Measurements from ENCODE around the gene METTL9. TPM values are rescaled to one million over a fixed set of nuclear protein-coding genes. Genes with fewer than 3 reads are reported as not detected.
A peak's percentile ranks its signal among the peaks of the same experiment; 100 is the strongest.
"Not testable (repeated sequence)": the region's sequence is repeated elsewhere in the genome, so short reads cannot be mapped to it uniquely, and the experiment has no call there.

The METTL9 gene
- total RNA-seq, 2 experiments from 2014 or later = 116 to 122 TPM

- DNase-seq; POLR2A ChIA-PET; H3K27me3 Mint-ChIP-seq; ATAC-seq; H3K9me3 Mint-ChIP-seq; intact Hi-C loops (cut with micrococcal nuclease); H3K4me3 Mint-ChIP-seq: not testable (repeated sequence)
- CTCF ChIA-PET = interaction anchor here (1.4 kb wide), 1 partner anchor 48 kb away, joined by 3 read pairs; no protein-coding TSS in a partner anchor
- Mint-ChIP-seq H3K36me3 (ENCODE audit: low read depth) (peaks cover 41% of the 10 kb centered on the region), H3K27ac (peak overlapping the region; percentile 71), H3K4me1 (ENCODE audit: low read depth) (peaks cover 36% of the 10 kb centered on the region)
These were observed 32.7 kb downstream of the METTL9 start for GRCh38 chr16:21631951-21632575.

GRCh38 chr16:21634216-21634615 lies 34.8 kb downstream of the METTL9 start:
- ChIA-PET CTCF (no interaction called here), POLR2A (interaction anchor here (1.6 kb wide), 1 partner anchor 26 kb away, joined by 3 read pairs; no protein-coding TSS in a partner anchor)
- Mint-ChIP-seq H3K36me3 (ENCODE audit: low read depth) (peaks cover 28% of the 10 kb centered on the region), H3K9me3 (no peaks in the 10 kb centered on the region), H3K4me1 (ENCODE audit: low read depth) (peaks cover 53% of the 10 kb centered on the region), H3K27me3 (no peaks in the 10 kb centered on the region), H3K27ac (no peak overlapping the region), H3K4me3 (no peak overlapping the region)
- ATAC-seq (no peak), DNase-seq (peak; percentile 36)
- intact Hi-C loops (cut with micrococcal nuclease) = no loop called here
- TF ChIP-seq CTCF (IDR thresholded peaks at IDR 0.05) = no peak

GRCh38 chr16:21635694-21636093 lies 36.3 kb downstream of the METTL9 start:
- H3K27ac Mint-ChIP-seq; intact Hi-C loops (cut with micrococcal nuclease); ATAC-seq; H3K9me3 Mint-ChIP-seq; CTCF ChIA-PET; DNase-seq; H3K4me3 Mint-ChIP-seq; H3K27me3 Mint-ChIP-seq: not testable (repeated sequence)
- Mint-ChIP-seq H3K4me1 (ENCODE audit: low read depth) (peaks cover 57% of the 10 kb centered on the region), H3K36me3 (ENCODE audit: low read depth) (peaks cover 21% of the 10 kb centered on the region)
- POLR2A ChIA-PET = interaction anchor here (1.6 kb wide), 1 partner anchor 28 kb away, joined by 3 read pairs; no protein-coding TSS in a partner anchor

GRCh38 chr16:21637032-21637968 lies 37.9 kb downstream of the METTL9 start:
- ATAC-seq = no peak
- H3K4me3 Mint-ChIP-seq = no peak overlapping the region
- TF ChIP-seq CTCF (IDR thresholded peaks at IDR 0.05) = no peak
- no peak for DNase-seq
- no peaks in the 10 kb centered on the region for H3K27me3 Mint-ChIP-seq
- H3K4me1 Mint-ChIP-seq (ENCODE audit: low read depth) = peaks cover 50% of the 10 kb centered on the region
- H3K27ac Mint-ChIP-seq = peak overlapping the region; percentile 43
- POLR2A ChIA-PET = interaction anchor here (0.6 to 1.8 kb wide), 7 partner anchors 9 to 315 kb away, joined by 3 to 6 read pairs (median 3); no protein-coding TSS in a partner anchor
- peaks cover 20% of the 10 kb centered on the region for H3K36me3 Mint-ChIP-seq (ENCODE audit: low read depth)
- no peaks in the 10 kb centered on the region for H3K9me3 Mint-ChIP-seq
- intact Hi-C loops (cut with micrococcal nuclease) = no loop called here
- CTCF ChIA-PET = interaction anchor here (0.6 to 6.4 kb wide), 6 partner anchors 9 to 54 kb away, joined by 3 to 38 read pairs (median 6); no protein-coding TSS in a partner anchor

GRCh38 chr16:21638573-21638975 lies 39.2 kb downstream of the METTL9 start:
- Mint-ChIP-seq H3K36me3 (ENCODE audit: low read depth) (peaks cover 16% of the 10 kb centered on the region), H3K9me3 (no peaks in the 10 kb centered on the region), H3K4me3 (no peak overlapping the region), H3K27me3 (no peaks in the 10 kb centered on the region), H3K4me1 (ENCODE audit: low read depth) (peaks cover 45% of the 10 kb centered on the region), H3K27ac (peak overlapping the region; percentile 82)
- ATAC-seq = peak; percentile 88
- peak; percentile 54 for DNase-seq
- CTCF ChIA-PET = interaction anchor here (1.3 to 6.4 kb wide), 7 partner anchors 16 to 70 kb away, joined by 6 to 61 read pairs (median 17); partner anchors contain the start of gene METTL9
- intact Hi-C loops (cut with micrococcal nuclease) = no loop called here
- POLR2A ChIA-PET = interaction anchor here (0.6 to 1.8 kb wide), 7 partner anchors 8 to 70 kb away, joined by 3 to 6 read pairs (median 3); no protein-coding TSS in a partner anchor
- TF ChIP-seq CTCF (IDR thresholded peaks at IDR 0.05) = no peak
